Posterior cingulate gyrus (tissue), 11 donors: ENCODE data around the gene TBX3.

Experiments
- DNase-seq, 10 donors: peaks; one replicate each; pipeline versions ENCODE4 v3.0.0 to v3.0.0-alpha.2; 2020 to 2021; ENCODE audit warnings: mixed read lengths in 3 of 10
- intact Hi-C: fragments of 100-400 bp; cut with DNase I; formaldehyde crosslinking; loops from one replicate; pipeline ENCODE4 v1.15.1; 2023

TBX3 gene

DNA sequence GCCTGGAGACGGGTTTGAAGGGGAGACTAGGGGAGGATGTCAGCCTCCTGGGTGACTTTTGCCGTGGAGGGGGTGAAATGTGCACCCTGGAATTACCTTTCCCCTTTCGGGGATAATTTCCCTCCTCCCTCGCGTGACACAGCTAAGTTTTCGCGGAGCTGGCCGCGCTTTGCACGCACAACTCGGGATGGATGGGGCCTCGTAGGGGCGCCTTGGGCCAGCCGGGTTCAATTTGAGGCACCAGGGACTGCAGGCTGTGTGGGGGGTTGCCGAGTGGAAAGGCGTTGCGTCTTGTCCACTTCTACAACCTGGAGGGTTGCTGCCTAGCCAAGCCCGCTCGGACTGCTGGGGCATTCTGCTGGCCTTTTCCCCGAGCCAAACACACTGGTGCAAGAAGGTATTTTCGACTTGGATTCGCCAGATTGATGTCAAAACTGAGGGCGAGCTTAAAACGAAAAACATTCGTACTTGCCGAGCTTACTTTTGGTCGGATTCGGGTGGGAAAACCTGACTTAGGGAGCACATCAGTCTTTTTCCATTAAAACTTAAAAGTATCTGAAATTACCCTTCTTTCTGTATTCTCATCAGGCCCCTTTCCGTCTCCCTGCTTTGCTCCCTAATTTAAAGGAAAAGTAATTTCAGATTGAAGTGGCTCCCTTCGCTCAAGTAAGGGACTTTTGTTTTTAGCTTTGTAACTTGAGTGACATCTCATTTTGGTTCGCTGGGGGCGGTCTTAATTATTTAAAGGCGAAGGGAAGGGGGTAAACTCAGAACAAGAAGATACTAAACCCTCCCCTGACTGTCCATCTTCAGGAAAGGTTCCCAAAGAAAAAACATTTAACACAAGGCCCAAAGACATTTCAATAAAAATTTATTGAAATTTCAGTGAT is 14.3 kb downstream of the TBX3 start:
- DNase-seq, result no peak
- intact Hi-C loops, result loop anchor here (5.0 to 10.0 kb wide), 2 partner anchors 495 to 963 kb away; no protein-coding TSS in a partner anchor

DNA sequence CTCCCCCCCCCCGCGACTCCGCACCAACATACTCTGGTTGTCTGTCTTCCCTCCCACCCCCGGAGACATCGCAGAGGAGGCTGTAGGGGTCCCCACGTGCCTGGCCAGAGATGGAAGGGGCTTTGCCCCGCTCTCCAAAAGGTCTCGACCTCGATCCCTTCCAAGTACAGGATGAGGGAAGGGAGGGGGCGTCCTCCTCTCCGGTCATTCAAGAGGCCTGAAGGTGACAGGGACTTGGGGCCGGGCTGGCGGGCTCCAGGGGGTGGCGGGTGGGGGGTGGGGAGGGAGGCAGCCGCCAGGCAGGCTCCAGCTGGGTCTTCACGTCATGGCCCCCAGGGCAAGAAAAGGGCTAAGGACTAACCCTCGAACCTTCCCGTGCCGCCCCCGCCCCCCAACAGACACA is 15.1 kb downstream of the TBX3 start:
- intact Hi-C loops, result loop anchor here (1.0 to 10.0 kb wide), 3 partner anchors 496 to 1084 kb away; no protein-coding TSS in a partner anchor
- no peak for DNase-seq

DNA sequence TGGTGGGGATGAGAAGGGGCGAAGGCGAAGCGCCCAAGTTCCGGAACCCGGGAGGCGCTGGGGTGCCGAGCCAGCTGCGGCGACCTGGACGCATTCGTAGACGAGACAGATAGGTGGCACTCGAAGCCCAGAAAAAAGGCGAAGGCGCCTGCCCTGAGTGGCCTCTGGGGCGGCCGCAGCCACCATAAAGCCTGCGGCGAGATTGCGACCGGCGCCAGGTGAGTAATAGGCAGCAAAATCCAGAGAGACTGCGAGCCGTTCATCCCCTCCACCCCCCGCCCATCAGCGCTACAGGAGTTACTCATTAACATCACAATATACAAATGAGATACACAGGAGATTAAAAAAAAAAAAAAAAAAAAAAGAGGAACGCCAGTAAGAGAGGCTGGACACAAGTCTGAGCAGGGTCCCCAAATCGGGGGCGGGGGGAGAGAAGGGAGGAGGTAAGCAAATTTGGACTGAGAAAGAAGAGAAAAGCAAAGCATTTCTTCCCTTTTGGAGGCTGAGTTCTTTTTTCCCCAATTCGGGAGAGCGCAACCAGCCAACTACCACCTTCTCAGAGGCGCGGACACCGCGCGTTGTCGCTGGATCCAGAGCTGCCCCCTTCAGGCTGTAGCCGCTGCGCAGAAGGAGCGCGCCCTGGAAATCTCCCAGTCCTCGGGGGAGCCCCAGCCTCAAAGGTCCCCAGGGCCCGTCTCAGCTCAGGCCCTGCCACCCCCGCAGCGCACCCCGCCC is 15.7 kb downstream of the TBX3 start:
- peak in 9 of 10 donors; percentile 29 to 93 (median 65) for DNase-seq
- intact Hi-C loops, result loop anchor here (1.0 to 10.0 kb wide), 3 partner anchors 496 to 1085 kb away; no protein-coding TSS in a partner anchor

DNA sequence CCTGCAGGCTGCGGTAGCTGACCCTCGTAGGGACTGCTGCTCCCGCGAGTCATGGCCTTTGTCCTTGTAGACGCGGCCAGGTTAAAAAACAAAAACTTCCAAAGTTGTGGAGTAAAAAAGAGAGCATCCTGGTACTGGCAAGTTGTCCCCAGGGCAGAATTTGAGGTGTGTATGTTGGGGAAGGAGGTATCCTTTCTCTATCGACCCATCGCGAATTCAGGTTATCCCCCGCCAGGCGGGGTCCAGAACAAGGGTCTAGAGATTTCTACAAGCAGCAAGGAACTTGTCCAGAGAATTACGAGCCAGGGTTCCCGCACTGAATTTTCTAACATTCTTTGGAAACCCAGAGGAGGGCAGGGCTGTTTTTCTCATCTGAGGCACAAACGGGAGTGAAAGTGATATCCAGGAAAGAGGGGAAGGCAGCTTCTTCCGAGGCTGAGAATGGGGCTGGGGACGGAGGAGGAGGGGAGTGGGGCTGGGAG is 16.3 kb downstream of the TBX3 start:
- intact Hi-C loops, result loop anchor here (1.0 to 10.0 kb wide), 3 partner anchors 497 to 1086 kb away; no protein-coding TSS in a partner anchor
- no peak for DNase-seq

DNA sequence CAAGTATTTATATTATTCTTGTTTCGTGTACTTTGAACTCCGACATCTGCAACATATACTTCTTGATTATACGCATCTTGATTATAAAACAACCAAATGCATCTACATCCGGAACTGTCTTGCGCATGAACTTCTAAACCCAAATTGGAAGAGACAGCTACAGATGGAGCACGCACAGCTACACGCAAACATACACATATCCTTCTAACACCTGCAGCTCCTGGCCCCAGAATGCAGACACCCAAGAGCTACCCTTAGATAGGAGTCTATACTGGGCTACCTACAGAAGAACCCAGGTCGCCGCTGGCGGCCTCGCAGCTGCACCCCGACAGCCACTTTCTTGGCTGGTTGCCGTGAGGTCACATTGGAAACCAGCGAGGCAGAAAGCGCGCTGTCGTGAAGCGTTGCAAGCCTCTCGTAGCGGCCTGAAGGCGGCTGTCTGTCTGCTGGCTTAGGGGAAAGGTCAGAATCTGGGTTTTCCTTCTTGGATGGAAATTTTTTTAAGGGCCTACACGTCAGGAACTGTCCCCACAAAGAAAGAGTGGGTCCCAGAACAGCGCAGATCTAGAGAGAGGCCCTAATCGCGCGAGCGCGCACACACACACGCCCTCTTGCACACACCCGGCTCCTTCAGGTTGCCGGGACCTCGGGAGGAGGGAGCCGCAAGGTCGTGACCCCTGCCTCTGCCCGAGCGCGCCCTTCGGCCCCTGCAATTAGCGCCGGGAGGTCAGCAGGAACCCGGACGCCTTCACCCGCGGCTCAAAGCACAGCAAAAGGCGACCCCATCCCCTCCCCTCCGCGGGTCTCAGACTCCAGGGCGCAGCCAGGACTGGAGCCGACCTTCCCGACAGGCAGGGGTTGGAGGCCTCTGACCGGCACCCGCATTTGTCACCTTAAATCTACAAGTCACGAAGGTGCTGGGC is 17.0 kb downstream of the TBX3 start:
- intact Hi-C loops, result loop anchor here (5.0 to 10.0 kb wide), 2 partner anchors 498 to 965 kb away; no protein-coding TSS in a partner anchor
- DNase-seq, result no peak

DNA sequence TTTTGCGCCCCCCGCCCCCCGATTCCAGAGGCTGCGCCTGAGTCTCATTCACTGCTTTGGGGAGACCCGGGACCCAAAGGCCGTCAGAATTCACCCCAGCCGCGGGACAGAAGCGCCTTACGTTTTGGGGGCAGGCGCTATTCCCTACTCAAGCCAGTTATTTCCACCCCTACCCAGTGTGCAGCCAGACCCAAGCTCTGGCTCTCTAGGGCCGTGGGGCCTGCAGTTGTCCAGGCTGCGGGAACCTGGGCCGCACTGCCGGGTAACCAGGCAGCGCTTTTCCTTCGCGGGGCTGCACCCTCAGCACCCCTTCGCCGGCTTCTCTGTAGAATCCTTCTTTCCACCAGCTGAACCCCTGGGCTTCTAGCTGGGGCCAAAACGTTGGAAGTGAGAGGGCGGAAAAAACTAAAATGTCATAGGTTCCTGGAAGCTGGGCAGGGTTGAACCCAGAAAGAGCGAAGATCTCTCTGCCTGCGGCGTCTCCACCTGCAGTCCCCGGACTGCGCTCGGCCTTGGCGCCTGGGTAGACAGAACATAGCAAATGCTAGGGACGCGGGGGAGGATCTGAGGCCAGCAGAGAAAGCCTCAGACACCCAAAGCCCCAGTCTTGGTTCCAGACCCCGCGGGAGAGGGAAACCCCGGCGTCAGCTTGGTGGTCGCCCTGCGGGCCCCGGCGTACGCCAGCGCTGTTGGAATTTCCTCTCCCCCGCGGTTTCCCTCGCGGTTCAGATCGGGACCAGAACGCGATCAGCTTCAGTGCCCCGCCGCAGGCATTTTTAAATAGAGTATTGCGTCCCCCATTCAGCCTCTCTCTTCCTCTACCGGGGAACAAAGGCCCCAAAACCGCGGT is 18.3 kb downstream of the TBX3 start:
- intact Hi-C loops, result loop anchor here (5.0 to 10.0 kb wide), 2 partner anchors 499 to 967 kb away; no protein-coding TSS in a partner anchor
- DNase-seq, result no peak

DNA sequence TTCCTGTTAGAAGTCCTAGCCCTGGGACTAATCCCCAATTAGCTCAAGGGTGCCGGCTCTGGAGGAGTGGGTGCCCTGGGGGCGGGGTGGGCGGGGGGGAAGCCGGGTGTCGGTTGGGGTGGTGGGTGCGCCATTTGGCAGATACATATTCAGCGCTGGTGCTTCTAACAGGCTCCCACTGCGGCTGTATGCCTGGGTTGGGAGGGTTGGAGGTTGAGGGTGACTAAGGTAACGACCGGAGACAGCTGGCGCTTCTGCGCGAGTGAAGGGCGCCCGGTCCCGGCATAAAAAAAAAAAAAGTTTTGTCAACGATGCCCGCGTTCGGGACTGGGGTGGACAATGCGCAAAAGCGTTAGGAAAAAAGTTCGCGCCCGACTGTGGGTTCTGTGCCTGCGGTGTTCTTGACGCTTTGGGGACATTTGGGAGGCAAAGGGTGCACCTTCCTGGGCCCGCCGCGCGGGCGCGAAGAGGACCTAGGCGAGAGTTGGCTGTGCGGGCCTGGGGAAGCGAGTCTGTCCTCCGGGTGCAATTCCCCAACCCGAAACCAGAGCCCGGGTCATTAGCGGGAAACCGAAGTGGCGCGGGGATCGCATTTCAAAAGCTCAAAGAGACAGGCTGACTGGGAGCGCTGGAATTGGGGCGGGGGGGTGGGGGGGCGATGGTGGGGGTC is 19.2 kb downstream of the TBX3 start:
- no peak for DNase-seq

DNA sequence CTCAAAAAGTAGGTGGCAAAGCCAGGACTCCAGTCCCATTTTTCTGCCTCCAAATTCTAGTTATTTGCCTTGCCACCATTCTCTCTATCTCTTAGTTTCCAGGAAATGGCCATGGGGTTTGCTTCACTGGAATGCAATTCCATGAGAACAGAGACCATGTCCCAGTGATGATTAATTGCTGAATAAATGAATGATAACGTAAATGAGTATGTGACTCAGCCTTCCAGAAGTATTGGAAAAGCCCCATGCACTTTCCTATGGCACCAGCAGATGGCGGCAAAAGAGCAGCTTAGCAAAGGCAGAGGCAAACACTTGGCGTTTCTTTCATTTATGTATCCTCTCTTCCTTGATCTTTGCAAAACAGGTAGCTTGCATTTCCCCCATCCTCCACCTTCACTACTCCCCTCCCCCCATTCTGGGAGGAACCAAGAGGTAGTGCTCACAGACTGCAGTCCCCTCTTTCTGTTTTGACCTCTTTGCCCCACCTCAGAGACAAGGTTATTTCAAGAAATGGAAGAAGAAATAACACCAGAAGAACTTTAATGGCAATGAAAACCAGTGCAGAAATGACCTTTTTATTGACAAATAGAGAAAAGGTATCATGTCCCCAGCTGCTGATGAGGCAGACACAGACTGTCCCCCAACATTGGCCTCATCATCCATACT is 21.3 kb downstream of the TBX3 start:
- DNase-seq, result peak; percentile 46 to 96 (median 84)
- intact Hi-C loops, result loop anchor here (1.0 to 10.0 kb wide), 3 partner anchors 502 to 1255 kb away; no protein-coding TSS in a partner anchor

More for the DNA sequence above, 19.2 kb downstream of the TBX3 start:
- intact Hi-C loops, result loop anchor here (5.0 to 10.0 kb wide), 2 partner anchors 500 to 968 kb away; no protein-coding TSS in a partner anchor

DNA sequence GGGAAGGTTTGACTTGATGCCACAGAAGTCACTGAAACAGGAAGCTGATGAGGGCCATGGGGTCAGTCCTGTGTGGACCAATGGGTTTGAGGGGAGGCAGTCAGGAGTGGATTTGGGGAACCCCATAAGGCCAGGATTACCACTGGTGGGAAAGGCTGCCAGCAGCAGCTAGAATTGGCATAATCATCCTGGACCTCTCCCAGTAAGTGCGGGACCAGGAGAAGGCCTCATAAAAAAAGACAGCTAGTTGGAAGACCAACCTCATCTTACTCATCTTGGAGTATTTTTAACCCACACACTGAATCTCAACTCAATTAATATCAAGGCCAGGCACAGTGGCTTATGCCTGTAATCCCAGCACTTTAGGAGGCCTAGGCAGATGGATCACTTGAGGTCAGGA is 22.7 kb downstream of the TBX3 start:
- intact Hi-C loops, result loop anchor here (10.0 kb wide), 1 partner anchor 504 kb away; no protein-coding TSS in a partner anchor
- DNase-seq, result no peak

DNA sequence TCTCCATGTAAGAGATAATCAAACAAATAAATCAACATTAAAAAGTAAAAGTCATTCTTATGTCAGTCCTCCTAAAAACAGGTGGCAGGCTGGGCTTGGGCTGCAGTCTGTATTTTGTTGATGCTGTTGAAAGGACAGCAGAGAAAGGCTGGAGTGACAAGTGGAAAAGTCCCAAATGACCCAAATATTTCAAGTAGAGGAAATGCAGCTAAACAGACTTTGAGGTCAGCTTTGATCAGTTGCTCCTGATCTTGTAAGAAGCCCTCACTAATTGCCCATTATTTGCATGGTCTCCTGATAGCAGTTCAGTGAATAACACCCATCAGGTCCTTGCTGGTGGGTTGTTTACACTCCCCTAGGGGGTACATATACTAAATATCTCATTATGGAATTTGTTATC is 24.9 kb downstream of the TBX3 start:
- intact Hi-C loops, result no loop called here

DNA sequence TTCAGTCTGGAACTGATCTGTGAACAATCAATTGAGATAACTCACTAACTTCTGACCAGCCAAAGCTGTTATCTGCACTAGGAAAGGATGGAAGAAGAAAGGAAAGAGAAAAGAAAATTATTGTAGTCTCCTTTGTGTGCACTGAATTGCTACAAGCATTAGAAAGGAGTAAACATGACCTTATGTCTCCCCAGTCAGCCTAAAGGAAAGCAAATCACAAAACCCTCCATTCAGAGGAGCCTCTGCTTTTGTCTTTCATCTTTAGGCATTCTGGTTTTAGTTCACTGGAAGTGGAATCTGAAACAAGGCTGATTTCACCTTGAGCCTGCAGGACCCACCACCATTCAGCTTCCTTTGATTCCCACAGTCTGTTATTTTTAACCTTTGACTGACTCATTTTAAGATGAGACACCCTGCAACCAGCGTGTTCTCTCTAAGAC is 26.0 kb downstream of the TBX3 start:
- intact Hi-C loops, result no loop called here
- DNase-seq, result no peak

More for the DNA sequence above, 24.9 kb downstream of the TBX3 start:
- DNase-seq, result no peak

DNA sequence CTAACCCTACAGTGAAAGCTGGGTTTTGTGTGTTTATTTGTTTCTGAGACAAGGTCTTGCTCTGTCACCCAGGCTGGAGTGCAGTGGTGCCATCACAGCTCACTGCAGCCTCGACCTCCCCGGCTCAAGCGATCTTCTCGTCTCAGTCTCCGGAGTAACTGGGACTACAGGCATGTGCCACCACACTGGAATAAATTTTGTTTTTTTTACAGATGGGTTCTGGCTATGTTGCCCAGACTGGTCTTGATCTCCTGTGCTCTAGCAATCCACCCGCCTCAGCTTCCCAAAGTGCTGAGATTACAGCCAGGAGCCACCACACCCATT is 26.4 kb downstream of the TBX3 start:
- peak in 1 of 10 donors; percentile 52 for DNase-seq
- intact Hi-C loops, result no loop called here

DNA sequence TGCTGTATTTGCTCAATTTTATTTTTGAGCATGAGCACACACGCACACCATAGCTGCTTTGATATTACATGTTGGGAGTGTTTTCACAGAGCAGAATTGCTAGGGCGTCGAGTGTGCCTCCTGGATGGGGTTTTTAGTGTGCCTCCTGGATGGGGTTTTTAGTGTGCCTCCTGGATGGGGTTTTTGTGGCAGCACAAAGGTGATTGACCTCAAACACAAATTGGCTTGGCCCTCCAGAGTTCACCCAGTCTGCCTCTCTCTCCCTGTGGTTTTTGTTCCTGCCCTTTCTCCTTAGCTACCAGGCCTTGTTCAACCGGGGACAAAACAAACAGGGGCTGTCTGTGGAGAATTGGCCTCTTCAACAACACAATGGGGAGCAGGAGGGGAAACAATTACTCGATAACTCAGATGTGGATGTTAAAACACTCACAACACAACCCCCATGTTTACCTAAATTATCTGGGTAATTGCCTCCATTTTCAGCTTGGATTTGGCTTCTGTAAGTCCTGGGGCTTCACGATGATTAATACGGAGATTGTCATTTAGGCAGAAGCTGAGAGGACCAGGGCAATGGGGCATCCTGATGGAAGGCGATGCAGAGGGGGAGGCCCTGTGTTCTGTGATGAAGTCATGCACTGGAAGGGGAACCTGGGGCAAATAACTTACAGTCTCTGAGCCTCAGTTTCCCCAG is 26.9 kb downstream of the TBX3 start:
- no peak for DNase-seq
- intact Hi-C loops, result no loop called here

DNA sequence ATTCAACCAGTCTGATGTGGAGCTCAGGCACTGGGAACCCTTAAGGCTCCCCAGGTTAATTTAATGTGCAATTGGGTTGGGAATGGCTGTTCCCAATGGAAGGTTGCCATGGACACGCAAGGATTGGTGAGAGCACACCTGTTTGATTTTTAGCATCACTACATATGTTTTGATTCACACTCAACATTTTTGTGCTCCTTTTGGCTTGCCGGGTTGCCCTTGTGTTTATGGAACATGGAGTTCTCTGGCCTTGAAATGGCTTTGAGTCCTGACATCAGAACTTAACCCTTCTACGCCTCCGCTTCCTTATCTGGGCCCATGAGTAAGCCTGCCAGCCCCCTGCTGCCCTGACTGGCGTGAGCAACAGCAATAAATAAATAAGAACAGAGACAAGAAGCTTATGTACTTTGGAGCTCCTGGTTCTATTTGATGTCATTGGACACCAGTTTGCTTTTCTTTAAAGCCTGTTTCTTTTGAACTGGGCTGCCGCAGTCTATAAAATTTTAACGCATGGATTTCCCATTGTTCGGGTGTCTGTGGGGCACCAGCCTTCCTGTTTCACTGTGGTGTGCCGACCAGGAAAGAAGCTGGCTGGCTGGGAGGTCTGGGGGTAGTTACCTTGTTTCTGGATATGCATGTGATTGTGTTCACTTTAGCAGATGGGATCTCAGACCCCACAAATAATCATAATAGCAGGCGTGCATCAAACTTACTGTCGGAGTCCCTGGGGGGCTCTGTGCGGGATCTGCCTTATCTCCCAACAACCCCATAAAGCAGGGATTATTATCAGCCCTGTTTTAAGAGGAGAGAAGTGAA is 27.8 kb downstream of the TBX3 start:
- intact Hi-C loops, result no loop called here
- no peak for DNase-seq

DNA sequence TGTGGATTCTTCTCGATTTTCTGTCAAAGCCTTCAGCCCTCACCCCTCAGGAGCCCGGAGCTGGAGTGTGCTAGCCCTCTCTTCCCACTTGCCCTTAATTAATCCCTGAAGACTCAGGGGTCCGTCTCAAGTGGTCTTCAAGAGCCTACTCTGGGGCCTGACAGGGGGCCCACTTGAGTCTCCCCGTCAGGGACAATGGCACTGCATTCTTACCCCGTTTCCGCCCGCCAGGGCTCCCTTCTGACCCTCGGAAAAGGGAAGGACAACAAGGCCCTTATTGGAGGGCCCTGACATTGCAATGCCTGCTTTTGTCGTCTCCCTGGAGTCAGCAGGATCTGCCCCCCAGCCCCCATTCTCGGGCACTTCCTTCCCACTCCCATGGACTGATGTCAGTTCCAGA is 34.4 kb downstream of the TBX3 start:
- intact Hi-C loops, result no loop called here
- no peak for DNase-seq

DNA sequence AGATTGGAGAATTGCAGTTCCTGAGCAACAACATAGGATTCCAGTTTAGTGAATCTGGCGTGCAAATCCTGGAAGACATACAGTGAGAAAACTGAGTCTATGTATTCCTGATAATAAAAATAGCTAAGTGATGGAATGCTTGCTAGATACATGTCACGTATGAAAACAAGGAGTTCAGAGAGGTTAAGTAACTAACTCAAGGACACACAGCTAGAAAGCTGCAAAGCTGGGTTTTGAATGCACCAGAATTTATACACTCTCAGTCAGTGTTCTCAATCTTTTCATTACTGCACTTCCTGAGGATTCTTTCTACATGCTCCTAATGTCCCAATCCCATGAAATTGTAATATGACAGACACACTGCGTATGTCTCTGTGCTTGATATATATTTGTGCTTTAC is 35.3 kb downstream of the TBX3 start:
- DNase-seq, result no peak
- intact Hi-C loops, result no loop called here
